ENCODE data around the gene AGAP9.

GRCh38 chr10:47453141-47454007, 70.1 kb downstream of the AGAP9 start:
- TF ChIP-seq CTCF (IDR thresholded peaks at IDR 0.05; ENCODE audit: low read depth, low read length) (no peak), POLR2A (IDR thresholded peaks at IDR 0.05; ENCODE audit: extremely low read depth, insufficient read length) (no peak), MYC (IDR thresholded peaks at IDR 0.05; ENCODE audit: low read depth, low read length) (no peak)

All from NB4 (cell line).